ENCODE results near the gene SPTB.

SPTB gene

GRCh38 chr14:64729386-64730060, 150.2 kb downstream of the SPTB start:
- Histone ChIP-seq H3K4me2 (ENCODE audit: low read length) (no peak overlapping the region), H3K36me3 (ENCODE audit: control insufficient read depth, low read length) (no peaks in the 10 kb centered on the region)
- TF ChIP-seq CTCF (IDR thresholded peaks at IDR 0.05; ENCODE audit: low read depth, low read length, poor library complexity, severe bottlenecking) (no peak), EZH2phosphoT487 (IDR thresholded peaks at IDR 0.05; ENCODE audit: borderline replicate concordance, low read length) (no peak)

GRCh38 chr14:64728856-64729255, 150.9 kb downstream of the SPTB start:
- H4K20me1 ChIP-seq (ENCODE audit: control insufficient read depth, insufficient read depth, low read depth, low read length) = no peaks in the 10 kb centered on the region
- H3K9me3 ChIP-seq (ENCODE audit: control insufficient read depth, insufficient read depth, low read length) = no peaks in the 10 kb centered on the region
- H3K4me2 ChIP-seq (ENCODE audit: low read length) = no peak overlapping the region
- no peaks in the 10 kb centered on the region for H3F3A ChIP-seq (ENCODE audit: control insufficient read depth, insufficient read depth)
- no peak overlapping the region for H3K27ac ChIP-seq (ENCODE audit: low read depth, low read length)
- H3K9me2 ChIP-seq (replicated peaks; ENCODE audit: control insufficient read depth, low read length) = no peaks in the 10 kb centered on the region
- H3K27me3 ChIP-seq (ENCODE audit: control insufficient read depth, low read length) = peaks cover 8% of the 10 kb centered on the region; the same call in 1 of the 2 replicates
- H3K4me1 ChIP-seq (ENCODE audit: control insufficient read depth, low read length) = no peaks in the 10 kb centered on the region
- no peaks in the 10 kb centered on the region for H3K79me2 ChIP-seq (ENCODE audit: control insufficient read depth, low read length)
- H3K36me3 ChIP-seq (ENCODE audit: control insufficient read depth, low read length) = no peaks in the 10 kb centered on the region
- H3K4me3 ChIP-seq (ENCODE audit: low read length) = no peak overlapping the region
- TF ChIP-seq EZH2phosphoT487 (IDR thresholded peaks at IDR 0.05; ENCODE audit: borderline replicate concordance, low read length) (no peak), CTCF (IDR thresholded peaks at IDR 0.05; ENCODE audit: low read depth, low read length, poor library complexity, severe bottlenecking) (no peak)

More at GRCh38 chr14:64729386-64730060, 150.2 kb downstream of the SPTB start:
- Histone ChIP-seq H3K79me2 (ENCODE audit: control insufficient read depth, low read length) (no peaks in the 10 kb centered on the region), H3K9me3 (ENCODE audit: control insufficient read depth, insufficient read depth, low read length) (no peaks in the 10 kb centered on the region), H3K27ac (ENCODE audit: low read depth, low read length) (no peak overlapping the region), H3K27me3 (ENCODE audit: control insufficient read depth, low read length) (peaks cover 8% of the 10 kb centered on the region; the same call in 1 of the 2 replicates), H3K4me1 (ENCODE audit: control insufficient read depth, low read length) (no peaks in the 10 kb centered on the region), H4K20me1 (ENCODE audit: control insufficient read depth, insufficient read depth, low read depth, low read length) (no peaks in the 10 kb centered on the region), H3K9me2 (replicated peaks; ENCODE audit: control insufficient read depth, low read length) (no peaks in the 10 kb centered on the region), H3K4me3 (ENCODE audit: low read length) (no peak overlapping the region), H3F3A (ENCODE audit: control insufficient read depth, insufficient read depth) (no peaks in the 10 kb centered on the region)

DNA sequence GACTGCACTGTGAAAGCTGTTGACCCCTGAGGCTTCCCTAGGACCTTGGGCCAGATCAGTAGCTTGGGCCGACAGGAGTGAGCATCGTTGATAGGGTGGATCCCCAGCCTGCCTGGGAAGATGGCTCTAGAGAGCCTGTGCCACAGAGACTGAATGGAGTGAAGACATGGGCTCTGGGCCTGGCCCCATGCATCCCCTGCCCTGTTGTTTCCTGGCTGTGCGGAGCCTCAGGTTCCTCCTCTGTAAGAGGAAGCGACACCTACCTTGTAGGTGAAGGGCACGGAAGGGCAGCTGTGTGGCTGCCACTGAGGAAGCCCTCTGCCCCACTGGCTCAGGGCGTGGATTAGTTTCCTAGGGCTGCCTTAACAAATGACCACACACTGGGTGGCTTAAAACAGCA, 151.6 kb downstream of the SPTB start:
- Histone ChIP-seq H3K4me3 (ENCODE audit: low read length) (no peak overlapping the region), H3K4me2 (ENCODE audit: low read length) (no peak overlapping the region), H4K20me1 (ENCODE audit: control insufficient read depth, insufficient read depth, low read depth, low read length) (no peaks in the 10 kb centered on the region), H3F3A (ENCODE audit: control insufficient read depth, insufficient read depth) (no peaks in the 10 kb centered on the region), H3K79me2 (ENCODE audit: control insufficient read depth, low read length) (no peaks in the 10 kb centered on the region), H3K27me3 (ENCODE audit: control insufficient read depth, low read length) (peaks cover 8% of the 10 kb centered on the region; the same call in 1 of the 2 replicates), H3K9me2 (replicated peaks; ENCODE audit: control insufficient read depth, low read length) (no peaks in the 10 kb centered on the region), H3K4me1 (ENCODE audit: control insufficient read depth, low read length) (no peaks in the 10 kb centered on the region), H3K36me3 (ENCODE audit: control insufficient read depth, low read length) (no peaks in the 10 kb centered on the region), H3K27ac (ENCODE audit: low read depth, low read length) (no peak overlapping the region), H3K9me3 (ENCODE audit: control insufficient read depth, insufficient read depth, low read length) (no peaks in the 10 kb centered on the region)
- TF ChIP-seq EZH2phosphoT487 (IDR thresholded peaks at IDR 0.05; ENCODE audit: borderline replicate concordance, low read length) (no peak), CTCF (IDR thresholded peaks at IDR 0.05; ENCODE audit: low read depth, low read length, poor library complexity, severe bottlenecking) (no peak)

Data from DOHH2 (cell line).